Measurements from ENCODE around the gene FBXL7.

Gene FBXL7

DNA sequence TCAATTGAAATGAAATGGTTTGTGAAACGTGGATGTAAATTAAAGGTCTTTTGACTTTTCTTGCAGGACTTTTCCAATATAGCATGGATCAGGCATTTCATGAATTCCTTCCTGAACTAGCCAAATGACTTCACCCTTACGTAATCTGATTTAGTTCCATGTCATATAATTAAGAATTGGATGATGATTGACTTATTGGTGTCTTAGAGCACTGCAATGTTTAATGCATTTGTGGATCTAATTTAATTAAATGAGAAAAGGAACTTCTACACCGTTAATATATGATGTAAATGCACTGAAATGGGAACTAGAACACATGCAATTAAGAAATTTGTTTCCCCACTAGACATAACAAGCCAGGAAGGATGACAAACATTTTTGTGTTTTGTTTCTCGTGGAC lies 228.8 kb downstream of the FBXL7 start:
- H3K27me3 ChIP-seq (replicated peaks; ENCODE audit: control insufficient read depth, insufficient read depth, low read length) = no peaks in the 10 kb centered on the region
- TF ChIP-seq, protein P1, sequence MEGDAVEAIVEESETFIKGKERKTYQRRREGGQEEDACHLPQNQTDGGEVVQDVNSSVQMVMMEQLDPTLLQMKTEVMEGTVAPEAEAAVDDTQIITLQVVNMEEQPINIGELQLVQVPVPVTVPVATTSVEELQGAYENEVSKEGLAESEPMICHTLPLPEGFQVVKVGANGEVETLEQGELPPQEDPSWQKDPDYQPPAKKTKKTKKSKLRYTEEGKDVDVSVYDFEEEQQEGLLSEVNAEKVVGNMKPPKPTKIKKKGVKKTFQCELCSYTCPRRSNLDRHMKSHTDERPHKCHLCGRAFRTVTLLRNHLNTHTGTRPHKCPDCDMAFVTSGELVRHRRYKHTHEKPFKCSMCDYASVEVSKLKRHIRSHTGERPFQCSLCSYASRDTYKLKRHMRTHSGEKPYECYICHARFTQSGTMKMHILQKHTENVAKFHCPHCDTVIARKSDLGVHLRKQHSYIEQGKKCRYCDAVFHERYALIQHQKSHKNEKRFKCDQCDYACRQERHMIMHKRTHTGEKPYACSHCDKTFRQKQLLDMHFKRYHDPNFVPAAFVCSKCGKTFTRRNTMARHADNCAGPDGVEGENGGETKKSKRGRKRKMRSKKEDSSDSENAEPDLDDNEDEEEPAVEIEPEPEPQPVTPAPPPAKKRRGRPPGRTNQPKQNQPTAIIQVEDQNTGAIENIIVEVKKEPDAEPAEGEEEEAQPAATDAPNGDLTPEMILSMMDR (IDR thresholded peaks at IDR 0.05; ENCODE audit: insufficient read depth, low read length, poor library complexity, severe bottlenecking) = no peak
- no peak for DNase-seq (ENCODE audit: extremely low read depth, insufficient read length)
- H3K36me3 ChIP-seq (ENCODE audit: control insufficient read depth, insufficient read depth, low read length) = no peaks in the 10 kb centered on the region
- H3K4me3 ChIP-seq (replicated peaks; ENCODE audit: low read depth, low read length) = no peak overlapping the region

DNA sequence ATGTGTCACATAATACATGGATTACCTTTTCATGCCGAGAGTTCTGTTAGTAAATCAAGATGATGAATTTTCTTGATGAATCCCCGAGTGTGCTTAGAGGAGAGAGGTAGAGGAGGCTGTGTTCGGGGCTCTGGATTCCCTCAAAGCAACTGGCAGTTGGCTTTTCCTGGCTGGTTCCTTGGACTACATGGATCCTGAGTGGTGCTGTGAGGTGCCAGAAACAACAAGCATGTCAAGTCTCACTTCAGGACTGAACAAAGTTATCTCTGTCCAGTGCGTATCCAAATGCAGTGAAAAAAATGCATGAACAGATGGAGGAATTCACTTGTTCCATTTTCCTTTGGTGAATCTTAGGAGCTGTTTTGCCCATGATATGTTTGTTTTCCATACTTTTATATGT lies 231.7 kb downstream of the FBXL7 start:
- Histone ChIP-seq H3K27me3 (replicated peaks; ENCODE audit: control insufficient read depth, insufficient read depth, low read length) (no peaks in the 10 kb centered on the region), H3K4me3 (replicated peaks; ENCODE audit: low read depth, low read length) (no peak overlapping the region), H3K36me3 (ENCODE audit: control insufficient read depth, insufficient read depth, low read length) (no peaks in the 10 kb centered on the region)
- DNase-seq (ENCODE audit: extremely low read depth, insufficient read length) = no peak
- TF ChIP-seq, protein P1 (IDR thresholded peaks at IDR 0.05; ENCODE audit: insufficient read depth, low read length, poor library complexity, severe bottlenecking) = no peak

- H3K36me3 ChIP-seq (ENCODE audit: control insufficient read depth, insufficient read depth, low read length) = no peaks in the 10 kb centered on the region
- no peak for DNase-seq (ENCODE audit: extremely low read depth, insufficient read length)
- no peak overlapping the region for H3K4me3 ChIP-seq (replicated peaks; ENCODE audit: low read depth, low read length)
- TF ChIP-seq, protein P1 (IDR thresholded peaks at IDR 0.05; ENCODE audit: insufficient read depth, low read length, poor library complexity, severe bottlenecking) = no peak
- H3K27me3 ChIP-seq (replicated peaks; ENCODE audit: control insufficient read depth, insufficient read depth, low read length) = no peaks in the 10 kb centered on the region
Observed at GRCh38 chr5:15734058-15734457, 234.1 kb downstream of the FBXL7 start.

GRCh38 chr5:15737036-15737821 lies 237.2 kb downstream of the FBXL7 start:
- Histone ChIP-seq H3K36me3 (ENCODE audit: control insufficient read depth, insufficient read depth, low read length) (no peaks in the 10 kb centered on the region), H3K4me3 (replicated peaks; ENCODE audit: low read depth, low read length) (no peak overlapping the region), H3K27me3 (replicated peaks; ENCODE audit: control insufficient read depth, insufficient read depth, low read length) (no peaks in the 10 kb centered on the region)
- no peak for DNase-seq (ENCODE audit: extremely low read depth, insufficient read length)
- TF ChIP-seq, protein P1 (IDR thresholded peaks at IDR 0.05; ENCODE audit: insufficient read depth, low read length, poor library complexity, severe bottlenecking) = no peak

GRCh38 chr5:15737871-15738664 lies 238.1 kb downstream of the FBXL7 start:
- H3K36me3 ChIP-seq (ENCODE audit: control insufficient read depth, insufficient read depth, low read length) = no peaks in the 10 kb centered on the region
- no peaks in the 10 kb centered on the region for H3K27me3 ChIP-seq (replicated peaks; ENCODE audit: control insufficient read depth, insufficient read depth, low read length)
- H3K4me3 ChIP-seq (replicated peaks; ENCODE audit: low read depth, low read length) = no peak overlapping the region
- no peak for DNase-seq (ENCODE audit: extremely low read depth, insufficient read length)
- TF ChIP-seq, protein P1 (IDR thresholded peaks at IDR 0.05; ENCODE audit: insufficient read depth, low read length, poor library complexity, severe bottlenecking) = no peak
